ENCODE results near the gene DEFB118. TPM values are rescaled to one million over a fixed set of nuclear protein-coding genes. Genes with fewer than 3 reads are reported as not detected.

DEFB118 gene
- total and polyA plus RNA-seq, 9 of the 15 experiments (the other 6 are each of a cell fraction or from before 2014, with no cell fraction given), result not detected

Small RNA genes within 50 kb of the gene (small RNA-seq; reads per million reads assigned to genes)
- gene DEFB117 (not detected), gene RF00561 (not detected), gene RNA5SP480 (not detected)

Other genes starting within 250 kb of the DEFB118 start
Only the 7 nearest of the 9 such genes appear.
- gene DEFB115, start 110.9 kb upstream of the DEFB118 start, total RNA-seq (2014; rRNA removed), result not detected in 2 replicates
- gene DEFB115, start 110.9 kb upstream of the DEFB118 start, total RNA-seq (2014; rRNA removed; fragmentation: Illumina TruSeq; extraction: Trizol), result not detected in 2 replicates
- not detected in 2 replicates for gene DEFB115, start 110.9 kb upstream of the DEFB118 start, total RNA-seq (2015; rRNA removed; fragmentation: Illumina TruSeq; extraction: Trizol)
- not detected in 2 replicates for gene DEFB115, start 110.9 kb upstream of the DEFB118 start, total RNA-seq (2021)
- not detected in 2 replicates for gene DEFB115, start 110.9 kb upstream of the DEFB118 start, polyA plus RNA-seq (2011; rRNA removed)
- gene DEFB115, start 110.9 kb upstream of the DEFB118 start, polyA plus RNA-seq (2014; fragmentation: Illumina TruSeq; extraction: Trizol), result not detected in 2 replicates
- not detected for gene DEFB115, start 110.9 kb upstream of the DEFB118 start, polyA plus RNA-seq (2014; fragmentation: Nextera tagmentation; extraction: Ambion mirVana)
- not detected in 2 replicates for gene DEFB115, start 110.9 kb upstream of the DEFB118 start, polyA plus RNA-seq (2014; rRNA removed)
- gene DEFB116, start 60.0 kb upstream of the DEFB118 start, total RNA-seq (2014; rRNA removed), result not detected in 2 replicates
- gene DEFB116, start 60.0 kb upstream of the DEFB118 start, total RNA-seq (2014; rRNA removed; fragmentation: Illumina TruSeq; extraction: Trizol), result not detected in 2 replicates
- gene DEFB116, start 60.0 kb upstream of the DEFB118 start, total RNA-seq (2015; rRNA removed; fragmentation: Illumina TruSeq; extraction: Trizol), result not detected in 2 replicates
- gene DEFB116, start 60.0 kb upstream of the DEFB118 start, total RNA-seq (2021), result not detected in 2 replicates
- not detected in 2 replicates for gene DEFB116, start 60.0 kb upstream of the DEFB118 start, polyA plus RNA-seq (2011; rRNA removed)
- gene DEFB116, start 60.0 kb upstream of the DEFB118 start, polyA plus RNA-seq (2014; fragmentation: Illumina TruSeq; extraction: Trizol), result not detected in 2 replicates
- not detected for gene DEFB116, start 60.0 kb upstream of the DEFB118 start, polyA plus RNA-seq (2014; fragmentation: Nextera tagmentation; extraction: Ambion mirVana)
- gene DEFB116, start 60.0 kb upstream of the DEFB118 start, polyA plus RNA-seq (2014; rRNA removed), result not detected in 2 replicates
- gene DEFB119, start 22.0 kb downstream of the DEFB118 start, total RNA-seq (2014; rRNA removed), result not detected in 2 replicates
- not detected in 2 replicates for gene DEFB119, start 22.0 kb downstream of the DEFB118 start, total RNA-seq (2014; rRNA removed; fragmentation: Illumina TruSeq; extraction: Trizol)
- gene DEFB119, start 22.0 kb downstream of the DEFB118 start, total RNA-seq (2015; rRNA removed; fragmentation: Illumina TruSeq; extraction: Trizol), result not detected in 2 replicates
- gene DEFB119, start 22.0 kb downstream of the DEFB118 start, total RNA-seq (2021), result not detected in 2 replicates
- not detected in 2 replicates for gene DEFB119, start 22.0 kb downstream of the DEFB118 start, polyA plus RNA-seq (2011; rRNA removed)
- not detected in 2 replicates for gene DEFB119, start 22.0 kb downstream of the DEFB118 start, polyA plus RNA-seq (2014; fragmentation: Illumina TruSeq; extraction: Trizol)
- not detected for gene DEFB119, start 22.0 kb downstream of the DEFB118 start, polyA plus RNA-seq (2014; fragmentation: Nextera tagmentation; extraction: Ambion mirVana)
- gene DEFB119, start 22.0 kb downstream of the DEFB118 start, polyA plus RNA-seq (2014; rRNA removed), result not detected in 2 replicates
- gene DEFB121, start 37.6 kb downstream of the DEFB118 start, total RNA-seq (2014; rRNA removed), result not detected in 2 replicates
- not detected in 2 replicates for gene DEFB121, start 37.6 kb downstream of the DEFB118 start, total RNA-seq (2014; rRNA removed; fragmentation: Illumina TruSeq; extraction: Trizol)
- gene DEFB121, start 37.6 kb downstream of the DEFB118 start, total RNA-seq (2015; rRNA removed; fragmentation: Illumina TruSeq; extraction: Trizol), result not detected in 2 replicates
- gene DEFB121, start 37.6 kb downstream of the DEFB118 start, total RNA-seq (2021), result not detected in 2 replicates
- not detected in 2 replicates for gene DEFB121, start 37.6 kb downstream of the DEFB118 start, polyA plus RNA-seq (2011; rRNA removed)
- not detected in 2 replicates for gene DEFB121, start 37.6 kb downstream of the DEFB118 start, polyA plus RNA-seq (2014; fragmentation: Illumina TruSeq; extraction: Trizol)
- gene DEFB121, start 37.6 kb downstream of the DEFB118 start, polyA plus RNA-seq (2014; fragmentation: Nextera tagmentation; extraction: Ambion mirVana), result not detected
- not detected in 2 replicates for gene DEFB121, start 37.6 kb downstream of the DEFB118 start, polyA plus RNA-seq (2014; rRNA removed)
- gene DEFB123, start 72.0 kb downstream of the DEFB118 start, total RNA-seq (2014; rRNA removed), result not detected in 2 replicates
- not detected in 2 replicates for gene DEFB123, start 72.0 kb downstream of the DEFB118 start, total RNA-seq (2014; rRNA removed; fragmentation: Illumina TruSeq; extraction: Trizol)
- gene DEFB123, start 72.0 kb downstream of the DEFB118 start, total RNA-seq (2015; rRNA removed; fragmentation: Illumina TruSeq; extraction: Trizol), result not detected in 2 replicates
- not detected in 2 replicates for gene DEFB123, start 72.0 kb downstream of the DEFB118 start, total RNA-seq (2021)
- not detected in 2 replicates for gene DEFB123, start 72.0 kb downstream of the DEFB118 start, polyA plus RNA-seq (2011; rRNA removed)
- not detected in 2 replicates for gene DEFB123, start 72.0 kb downstream of the DEFB118 start, polyA plus RNA-seq (2014; fragmentation: Illumina TruSeq; extraction: Trizol)
- not detected for gene DEFB123, start 72.0 kb downstream of the DEFB118 start, polyA plus RNA-seq (2014; fragmentation: Nextera tagmentation; extraction: Ambion mirVana)
- gene DEFB123, start 72.0 kb downstream of the DEFB118 start, polyA plus RNA-seq (2014; rRNA removed), result not detected in 2 replicates
- not detected in 2 replicates for gene DEFB124, start 106.5 kb downstream of the DEFB118 start, total RNA-seq (2014; rRNA removed)
- gene DEFB124, start 106.5 kb downstream of the DEFB118 start, total RNA-seq (2014; rRNA removed; fragmentation: Illumina TruSeq; extraction: Trizol), result not detected in 2 replicates
- not detected in 2 replicates for gene DEFB124, start 106.5 kb downstream of the DEFB118 start, total RNA-seq (2015; rRNA removed; fragmentation: Illumina TruSeq; extraction: Trizol)
- not detected in 2 replicates for gene DEFB124, start 106.5 kb downstream of the DEFB118 start, total RNA-seq (2021)
- gene DEFB124, start 106.5 kb downstream of the DEFB118 start, polyA plus RNA-seq (2011; rRNA removed), result not detected in 2 replicates
- gene DEFB124, start 106.5 kb downstream of the DEFB118 start, polyA plus RNA-seq (2014; fragmentation: Illumina TruSeq; extraction: Trizol), result not detected in 2 replicates
- gene DEFB124, start 106.5 kb downstream of the DEFB118 start, polyA plus RNA-seq (2014; fragmentation: Nextera tagmentation; extraction: Ambion mirVana), result not detected
- gene DEFB124, start 106.5 kb downstream of the DEFB118 start, polyA plus RNA-seq (2014; rRNA removed), result not detected in 2 replicates
- not detected in 2 replicates for gene REM1, start 106.7 kb downstream of the DEFB118 start, total RNA-seq (2014; rRNA removed)
- not detected in 2 replicates for gene REM1, start 106.7 kb downstream of the DEFB118 start, total RNA-seq (2014; rRNA removed; fragmentation: Illumina TruSeq; extraction: Trizol)
- not detected in 2 replicates for gene REM1, start 106.7 kb downstream of the DEFB118 start, total RNA-seq (2015; rRNA removed; fragmentation: Illumina TruSeq; extraction: Trizol)
- not detected in 2 replicates for gene REM1, start 106.7 kb downstream of the DEFB118 start, total RNA-seq (2021)
- not detected in 2 replicates for gene REM1, start 106.7 kb downstream of the DEFB118 start, polyA plus RNA-seq (2011; rRNA removed)
- not detected in 2 replicates for gene REM1, start 106.7 kb downstream of the DEFB118 start, polyA plus RNA-seq (2014; fragmentation: Illumina TruSeq; extraction: Trizol)
- gene REM1, start 106.7 kb downstream of the DEFB118 start, polyA plus RNA-seq (2014; fragmentation: Nextera tagmentation; extraction: Ambion mirVana), result not detected
- gene REM1, start 106.7 kb downstream of the DEFB118 start, polyA plus RNA-seq (2014; rRNA removed), result not detected in 2 replicates

All from K562 (cell line).